Endothelial cell (in vitro differentiated cells): ENCODE results near the gene LMOD1. TPM values are rescaled to one million over a fixed set of nuclear protein-coding genes. Genes with fewer than 3 reads are reported as not detected.

Source experiments
- DNase-seq: peaks from one replicate; pipeline ENCODE4 v3.0.0; 2021; ENCODE audit warnings: low spot score
- H3K27ac Mint-ChIP-seq: one replicate; pipeline ENCODE4 v1.8.0; 2021; ENCODE audit warnings: mixed read lengths, inconsistent platforms; ENCODE audit not compliant: unreplicated experiment
- H3K27me3 Mint-ChIP-seq: one replicate; pipeline ENCODE4 v1.8.0; 2021; ENCODE audit warnings: mild to moderate bottlenecking, moderate library complexity, mixed read lengths, inconsistent platforms; ENCODE audit not compliant: unreplicated experiment
- H3K36me3 Mint-ChIP-seq: one replicate; pipeline ENCODE4 v1.8.0; 2021; ENCODE audit warnings: mild to moderate bottlenecking, low read depth, mixed read lengths, inconsistent platforms; ENCODE audit not compliant: unreplicated experiment
- H3K4me1 Mint-ChIP-seq: one replicate; pipeline ENCODE4 v1.8.0; 2021; ENCODE audit warnings: mild to moderate bottlenecking, mixed read lengths, inconsistent platforms; ENCODE audit not compliant: unreplicated experiment
- H3K4me3 Mint-ChIP-seq: one replicate; pipeline ENCODE4 v1.8.0; 2021; ENCODE audit warnings: mild to moderate bottlenecking, mixed read lengths, inconsistent platforms; ENCODE audit not compliant: unreplicated experiment
- H3K9me3 Mint-ChIP-seq: one replicate; pipeline ENCODE4 v1.8.0; 2021; ENCODE audit warnings: mixed read lengths, inconsistent platforms; ENCODE audit not compliant: unreplicated experiment
- total RNA-seq: library from RNA; stranded (reverse); fragmentation: NEBNext Ultra II Directional; extraction: Animal tissue kit (Norgen Biotek cat#: 25700); gene quantifications from one replicate; pipeline ENCODE4 v1.2.1, GENCODE V29; 2021; ENCODE audit not compliant: unreplicated experiment
- TF ChIP-seq, protein P1 (sequence below): fragments of 200-600 bp; sonication (generic); IDR thresholded peaks from one replicate; pipeline ENCODE4 v1.5.0; 2021; ENCODE audit warnings: antibody characterized with exemption; ENCODE audit not compliant: unreplicated experiment

LMOD1 gene
- total RNA-seq, 1 donor from 2014 or later, result not detected

- TF ChIP-seq, protein P1, sequence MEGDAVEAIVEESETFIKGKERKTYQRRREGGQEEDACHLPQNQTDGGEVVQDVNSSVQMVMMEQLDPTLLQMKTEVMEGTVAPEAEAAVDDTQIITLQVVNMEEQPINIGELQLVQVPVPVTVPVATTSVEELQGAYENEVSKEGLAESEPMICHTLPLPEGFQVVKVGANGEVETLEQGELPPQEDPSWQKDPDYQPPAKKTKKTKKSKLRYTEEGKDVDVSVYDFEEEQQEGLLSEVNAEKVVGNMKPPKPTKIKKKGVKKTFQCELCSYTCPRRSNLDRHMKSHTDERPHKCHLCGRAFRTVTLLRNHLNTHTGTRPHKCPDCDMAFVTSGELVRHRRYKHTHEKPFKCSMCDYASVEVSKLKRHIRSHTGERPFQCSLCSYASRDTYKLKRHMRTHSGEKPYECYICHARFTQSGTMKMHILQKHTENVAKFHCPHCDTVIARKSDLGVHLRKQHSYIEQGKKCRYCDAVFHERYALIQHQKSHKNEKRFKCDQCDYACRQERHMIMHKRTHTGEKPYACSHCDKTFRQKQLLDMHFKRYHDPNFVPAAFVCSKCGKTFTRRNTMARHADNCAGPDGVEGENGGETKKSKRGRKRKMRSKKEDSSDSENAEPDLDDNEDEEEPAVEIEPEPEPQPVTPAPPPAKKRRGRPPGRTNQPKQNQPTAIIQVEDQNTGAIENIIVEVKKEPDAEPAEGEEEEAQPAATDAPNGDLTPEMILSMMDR, result no peak
- Mint-ChIP-seq H3K4me3 (no peak overlapping the region), H3K4me1 (no peaks in the 10 kb centered on the region), H3K27me3 (peaks cover 25% of the 10 kb centered on the region), H3K27ac (no peak overlapping the region), H3K36me3 (peaks cover 5% of the 10 kb centered on the region), H3K9me3 (no peaks in the 10 kb centered on the region)
- DNase-seq, result no peak
These were observed 59.1 kb downstream of the LMOD1 start for GRCh38 chr1:201887116-201887866.

DNA sequence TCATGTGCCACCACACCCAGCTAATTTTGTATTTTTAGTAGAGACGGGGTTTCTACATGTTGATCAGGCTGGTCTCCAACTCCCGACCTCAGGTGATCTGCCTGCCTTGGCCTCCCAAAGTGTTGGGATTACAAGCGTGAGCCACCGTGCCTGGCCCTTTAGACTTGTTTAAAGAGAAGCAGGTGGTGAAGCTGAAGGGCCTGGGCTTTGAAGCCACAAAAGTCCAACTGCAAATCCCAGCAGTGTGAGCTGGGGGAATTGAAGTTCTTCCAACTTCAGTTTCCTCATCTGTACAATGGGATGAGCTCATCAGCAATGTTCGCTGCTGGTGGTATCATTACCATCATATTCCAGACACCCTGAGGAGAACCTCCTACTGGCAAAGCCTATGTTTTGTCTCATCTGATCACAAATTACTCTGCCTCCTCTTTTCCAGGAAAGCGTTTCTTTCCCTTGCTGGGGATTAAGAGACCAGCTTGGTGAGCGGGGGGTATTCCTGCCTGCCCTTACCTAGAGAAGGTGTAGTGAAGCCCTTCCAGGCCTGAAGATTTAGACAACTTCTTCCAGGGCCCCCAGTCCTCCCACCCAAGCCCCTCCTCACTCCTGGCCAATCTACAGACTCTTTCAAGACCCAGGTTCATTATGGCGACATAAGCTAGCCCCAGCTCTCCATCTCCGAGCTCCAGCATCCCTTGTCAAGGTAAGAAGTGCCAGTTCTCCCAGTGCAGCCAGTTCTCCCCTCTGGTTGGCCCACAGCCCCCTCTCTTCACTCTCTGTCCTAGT, 60.1 kb downstream of the LMOD1 start:
- H3K4me3 Mint-ChIP-seq, result no peak overlapping the region
- H3K27me3 Mint-ChIP-seq, result peaks cover 23% of the 10 kb centered on the region
- no peak for DNase-seq
- TF ChIP-seq, protein P1, result no peak
- H3K36me3 Mint-ChIP-seq, result peaks cover 5% of the 10 kb centered on the region
- no peaks in the 10 kb centered on the region for H3K9me3 Mint-ChIP-seq
- peak overlapping the region; percentile 11 for H3K27ac Mint-ChIP-seq
- no peaks in the 10 kb centered on the region for H3K4me1 Mint-ChIP-seq

- H3K36me3 Mint-ChIP-seq, result peaks cover 3% of the 10 kb centered on the region
- H3K27me3 Mint-ChIP-seq, result peaks cover 20% of the 10 kb centered on the region
- no peaks in the 10 kb centered on the region for H3K9me3 Mint-ChIP-seq
- no peak for DNase-seq
- no peaks in the 10 kb centered on the region for H3K4me1 Mint-ChIP-seq
- H3K4me3 Mint-ChIP-seq, result no peak overlapping the region
- TF ChIP-seq, protein P1, result no peak
- H3K27ac Mint-ChIP-seq, result no peak overlapping the region
These were observed 60.7 kb downstream of the LMOD1 start for GRCh38 chr1:201885531-201886075.

GRCh38 chr1:201884425-201884824, 61.9 kb downstream of the LMOD1 start:
- no peak overlapping the region for H3K4me3 Mint-ChIP-seq
- DNase-seq, result no peak
- no peaks in the 10 kb centered on the region for H3K9me3 Mint-ChIP-seq
- H3K27ac Mint-ChIP-seq, result no peak overlapping the region
- no peaks in the 10 kb centered on the region for H3K36me3 Mint-ChIP-seq
- TF ChIP-seq, protein P1, result no peak
- peaks cover 14% of the 10 kb centered on the region for H3K27me3 Mint-ChIP-seq
- peaks cover 3% of the 10 kb centered on the region for H3K4me1 Mint-ChIP-seq
